Measurements from ENCODE around the gene OR4S2. TPM values are rescaled to one million over a fixed set of nuclear protein-coding genes. Genes with fewer than 3 reads are reported as not detected.

OR4S2 gene
- total RNA-seq, 1 donor from 2014 or later = not detected

DNA sequence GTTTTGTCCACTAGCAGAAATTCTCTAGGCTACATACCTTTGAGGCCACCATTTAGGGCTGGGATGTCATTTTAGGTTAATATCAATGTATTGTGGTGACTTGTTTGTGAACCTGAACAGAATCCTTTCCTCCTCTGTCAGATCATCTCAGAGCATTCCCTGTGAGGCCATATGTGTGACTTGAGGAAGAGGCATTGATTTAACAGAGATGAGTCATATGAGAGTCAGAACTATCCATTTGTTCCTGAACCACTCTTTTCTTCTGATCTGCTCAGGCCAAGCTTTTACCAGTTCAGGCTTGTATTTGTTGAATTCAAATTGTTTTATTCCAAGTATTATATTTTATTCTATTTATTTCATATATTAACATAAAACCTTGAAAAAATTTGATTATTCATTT lies 7.0 kb downstream of the OR4S2 start:
- TF ChIP-seq CTCF (IDR thresholded peaks at IDR 0.05) = no peak
- no peak overlapping the region for H3K4me3 ChIP-seq
- no peak overlapping the region for H3K27ac ChIP-seq
- H3K9me3 ChIP-seq = no peaks in the 10 kb centered on the region
- no peaks in the 10 kb centered on the region for H3K4me1 ChIP-seq
- intact Hi-C loops (cut with DNase I) = no loop called here
- H3K27me3 ChIP-seq = no peaks in the 10 kb centered on the region
- ATAC-seq (no peak), DNase-seq (no peak)
- no peaks in the 10 kb centered on the region for H3K36me3 ChIP-seq

GRCh38 chr11:55658031-55658573 lies 10.0 kb downstream of the OR4S2 start:
- DNase-seq (no peak), ATAC-seq (peak; percentile 50)
- Histone ChIP-seq H3K4me1 (no peaks in the 10 kb centered on the region), H3K27me3 (no peaks in the 10 kb centered on the region), H3K27ac (no peak overlapping the region), H3K4me3 (no peak overlapping the region), H3K36me3 (no peaks in the 10 kb centered on the region), H3K9me3 (no peaks in the 10 kb centered on the region)
- intact Hi-C loops (cut with DNase I) = no loop called here
- TF ChIP-seq CTCF (IDR thresholded peaks at IDR 0.05) = no peak

DNA sequence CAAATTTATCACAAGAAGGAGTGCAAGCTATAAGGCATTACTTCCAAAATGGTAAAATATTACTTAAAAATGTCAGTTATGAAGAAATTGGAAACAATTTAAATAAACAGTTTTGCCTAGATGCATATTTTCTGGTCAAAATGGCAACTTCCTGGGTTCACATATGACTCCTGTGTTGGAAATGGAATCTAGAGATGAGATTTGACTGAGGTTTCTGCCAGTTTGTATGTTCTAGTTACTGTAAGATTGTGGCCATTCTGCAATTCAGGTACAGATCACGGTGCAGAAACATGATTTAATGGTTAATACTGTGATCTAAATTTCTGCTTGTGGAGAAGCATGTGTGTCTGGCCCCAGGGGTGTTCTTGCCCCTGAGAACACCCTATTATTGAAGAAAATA lies 10.5 kb downstream of the OR4S2 start:
- Histone ChIP-seq H3K9me3 (no peaks in the 10 kb centered on the region), H3K36me3 (no peaks in the 10 kb centered on the region), H3K4me1 (no peaks in the 10 kb centered on the region), H3K27me3 (no peaks in the 10 kb centered on the region), H3K4me3 (no peak overlapping the region), H3K27ac (no peak overlapping the region)
- ATAC-seq = no peak
- no peak for DNase-seq
- no peak for TF ChIP-seq CTCF (IDR thresholded peaks at IDR 0.05)
- intact Hi-C loops (cut with DNase I) = no loop called here

GRCh38 chr11:55661901-55662300 lies 13.8 kb downstream of the OR4S2 start, which contains the start of gene OR4C6:
TSS of gene OR4C6 (plus strand) at chr11:55662201. CDS start at chr11:55665167, 2,966 bp downstream.
- ATAC-seq (no peak), DNase-seq (no peak)
- no peak for TF ChIP-seq CTCF (IDR thresholded peaks at IDR 0.05)
- Histone ChIP-seq H3K27me3 (no peaks in the 10 kb centered on the region), H3K9me3 (no peaks in the 10 kb centered on the region), H3K4me1 (no peaks in the 10 kb centered on the region), H3K36me3 (no peaks in the 10 kb centered on the region), H3K27ac (no peak within 1 kb of the TSS), H3K4me3 (no peak within 1 kb of the TSS)
- intact Hi-C loops (cut with DNase I) = no loop called here

- Histone ChIP-seq H3K9me3 (no peaks in the 10 kb centered on the region), H3K36me3 (no peaks in the 10 kb centered on the region), H3K4me3 (no peak overlapping the region), H3K27me3 (no peaks in the 10 kb centered on the region), H3K27ac (no peak overlapping the region), H3K4me1 (no peaks in the 10 kb centered on the region)
- no peak for ATAC-seq
- intact Hi-C loops (cut with DNase I) = no loop called here
- no peak for TF ChIP-seq CTCF (IDR thresholded peaks at IDR 0.05)
- DNase-seq = no peak
These were observed 21.2 kb downstream of the OR4S2 start for GRCh38 chr11:55669376-55669775.

DNA sequence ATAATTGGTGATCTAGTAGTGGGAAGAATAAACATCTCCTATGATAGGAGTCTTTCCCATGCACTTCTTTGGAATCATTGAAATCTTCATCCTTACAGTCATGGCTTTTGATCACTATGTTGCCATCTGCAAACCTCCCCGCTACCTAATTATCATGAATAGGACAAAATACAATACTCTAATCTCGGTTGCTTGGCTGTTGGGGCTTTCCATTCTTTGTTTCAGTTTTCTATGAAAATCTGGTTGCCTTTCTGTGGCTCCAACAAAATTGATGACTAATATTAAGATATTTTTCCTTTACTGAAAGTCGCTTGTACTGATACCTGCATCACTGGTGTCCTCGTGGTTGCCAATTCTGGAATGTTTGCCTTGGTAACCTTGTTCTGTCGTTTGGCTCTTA lies 25.7 kb downstream of the OR4S2 start:
- H3K4me1 ChIP-seq = no peaks in the 10 kb centered on the region
- intact Hi-C loops (cut with DNase I) = no loop called here
- H3K27me3 ChIP-seq = no peaks in the 10 kb centered on the region
- H3K36me3 ChIP-seq = no peaks in the 10 kb centered on the region
- H3K4me3 ChIP-seq = no peak overlapping the region
- no peak overlapping the region for H3K27ac ChIP-seq
- DNase-seq = no peak
- no peak for TF ChIP-seq CTCF (IDR thresholded peaks at IDR 0.05)
- H3K9me3 ChIP-seq = no peaks in the 10 kb centered on the region
- ATAC-seq = no peak
